Ammon's horn (tissue), 1 donor: ENCODE results near the gene SPATA33.
"Not testable (repeated sequence)": the region's sequence is repeated elsewhere in the genome, so short reads cannot be mapped to it uniquely, and the experiment has no call there.

Experiments
- DNase-seq: peaks from one replicate; pipeline ENCODE4 v3.0.0-alpha.2; 2016; ENCODE audit warnings: low spot score

Gene SPATA33

DNA sequence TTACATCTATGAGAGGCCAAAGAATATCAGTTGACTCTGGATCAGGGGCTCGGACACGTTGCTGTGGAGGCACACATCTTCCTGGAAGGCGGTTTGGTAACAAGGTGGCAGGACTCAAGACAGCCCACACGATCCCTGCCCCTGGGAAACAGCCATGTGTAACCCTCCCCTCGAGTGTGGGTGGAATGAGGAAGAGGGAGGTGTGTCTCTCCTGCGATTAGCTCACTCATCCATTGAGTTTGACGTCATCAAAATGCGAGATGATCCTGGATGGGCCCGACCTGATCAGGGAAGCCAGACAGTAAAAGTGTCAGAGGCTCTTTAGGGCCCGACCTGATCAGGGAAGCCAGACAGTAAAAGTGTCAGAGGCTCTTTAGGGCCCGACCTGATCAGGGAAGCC lies 6.6 kb downstream of the SPATA33 start:
- not testable (repeated sequence) for DNase-seq

GRCh38 chr16:89667000-89667399 lies 9.4 kb downstream of the SPATA33 start:
- DNase-seq, result not testable (repeated sequence)

- no peak for DNase-seq
These were observed 10.0 kb downstream of the SPATA33 start for GRCh38 chr16:89667633-89668032.

GRCh38 chr16:89668790-89669158 lies 11.1 kb downstream of the SPATA33 start:
- DNase-seq, result no peak

DNA sequence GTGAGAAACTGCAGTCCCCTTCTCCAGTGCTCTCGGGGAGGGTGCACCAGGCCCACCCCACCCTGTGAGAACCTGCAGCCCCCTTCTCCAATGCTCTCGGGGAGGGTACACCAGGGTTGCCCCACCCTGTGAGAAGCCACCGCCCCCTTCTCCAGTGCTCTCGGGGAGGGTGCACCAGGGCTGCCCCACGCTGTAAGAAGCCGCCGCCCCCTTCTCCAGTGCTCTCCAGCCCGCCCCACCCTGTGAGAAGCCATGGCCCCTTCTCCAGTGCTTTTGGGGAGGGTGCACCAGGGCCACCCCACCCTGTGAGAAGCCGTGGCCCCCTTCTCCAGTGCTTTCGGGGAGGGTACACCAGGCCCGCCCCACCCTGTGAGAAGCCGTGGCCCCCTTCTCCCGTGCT lies 12.1 kb downstream of the SPATA33 start:
- DNase-seq, result no peak

DNA sequence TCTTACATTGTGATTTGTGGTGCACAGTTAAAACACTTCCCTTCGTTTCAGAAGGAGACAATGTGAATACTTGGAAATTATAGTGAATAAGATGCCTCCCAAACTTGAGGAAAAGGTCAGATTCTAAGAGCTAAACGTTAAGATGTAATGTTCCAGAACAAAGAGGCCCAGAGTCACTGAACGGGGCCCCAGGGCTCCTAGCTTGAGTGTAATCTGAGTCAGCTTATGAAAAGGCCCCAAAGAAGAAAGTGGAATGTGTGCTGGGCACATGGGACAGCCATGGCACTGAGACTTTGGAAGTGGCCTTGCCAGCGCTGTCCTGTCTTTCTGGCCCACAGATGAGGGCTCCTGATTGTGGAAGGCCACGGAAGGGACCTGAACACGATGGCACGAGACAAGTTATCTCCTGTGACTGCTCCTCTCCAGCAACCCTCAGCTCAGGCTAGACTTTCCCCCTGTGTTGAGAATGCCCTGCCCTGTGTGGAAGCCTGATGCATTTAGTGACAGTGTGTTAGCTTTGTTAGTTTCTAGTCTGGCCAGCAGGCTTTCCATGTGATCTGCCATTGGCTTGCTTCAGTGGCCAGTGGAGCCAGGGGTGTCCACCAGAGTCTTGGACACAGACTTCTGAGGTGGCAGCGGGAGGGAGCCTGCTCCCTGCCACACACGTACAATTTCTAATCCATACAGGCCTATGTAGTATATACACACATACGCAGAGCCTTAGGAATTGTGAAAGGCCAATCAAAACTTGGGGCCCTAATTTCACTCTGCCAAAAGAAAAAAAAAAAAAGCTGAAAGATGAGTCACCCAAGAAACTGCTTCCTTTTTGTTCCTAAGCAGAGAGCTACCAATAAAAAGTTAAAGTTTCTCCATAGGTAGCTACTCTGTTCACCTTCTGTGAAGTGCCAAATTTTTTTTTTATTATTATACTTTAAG lies 13.1 kb downstream of the SPATA33 start:
- no peak for DNase-seq

DNA sequence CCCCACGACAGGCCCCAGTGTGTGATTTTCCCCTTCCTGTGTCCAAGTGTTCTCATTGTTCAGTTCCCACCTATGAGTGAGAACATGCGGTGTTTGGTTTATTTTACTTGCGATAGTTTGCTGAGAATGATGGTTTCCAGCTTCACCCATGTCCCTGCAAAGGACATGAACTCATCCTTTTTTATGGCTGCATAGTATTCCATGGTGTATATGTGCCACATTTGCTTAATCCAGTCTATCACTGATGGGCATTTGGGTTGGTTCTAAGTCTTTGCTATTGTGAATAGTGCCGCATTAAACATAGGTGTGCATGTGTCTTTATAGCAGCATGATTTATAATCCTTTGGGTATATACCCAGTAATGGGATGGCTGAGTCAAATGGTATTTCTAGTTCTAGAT lies 13.9 kb downstream of the SPATA33 start:
- DNase-seq, result not testable (repeated sequence)

DNA sequence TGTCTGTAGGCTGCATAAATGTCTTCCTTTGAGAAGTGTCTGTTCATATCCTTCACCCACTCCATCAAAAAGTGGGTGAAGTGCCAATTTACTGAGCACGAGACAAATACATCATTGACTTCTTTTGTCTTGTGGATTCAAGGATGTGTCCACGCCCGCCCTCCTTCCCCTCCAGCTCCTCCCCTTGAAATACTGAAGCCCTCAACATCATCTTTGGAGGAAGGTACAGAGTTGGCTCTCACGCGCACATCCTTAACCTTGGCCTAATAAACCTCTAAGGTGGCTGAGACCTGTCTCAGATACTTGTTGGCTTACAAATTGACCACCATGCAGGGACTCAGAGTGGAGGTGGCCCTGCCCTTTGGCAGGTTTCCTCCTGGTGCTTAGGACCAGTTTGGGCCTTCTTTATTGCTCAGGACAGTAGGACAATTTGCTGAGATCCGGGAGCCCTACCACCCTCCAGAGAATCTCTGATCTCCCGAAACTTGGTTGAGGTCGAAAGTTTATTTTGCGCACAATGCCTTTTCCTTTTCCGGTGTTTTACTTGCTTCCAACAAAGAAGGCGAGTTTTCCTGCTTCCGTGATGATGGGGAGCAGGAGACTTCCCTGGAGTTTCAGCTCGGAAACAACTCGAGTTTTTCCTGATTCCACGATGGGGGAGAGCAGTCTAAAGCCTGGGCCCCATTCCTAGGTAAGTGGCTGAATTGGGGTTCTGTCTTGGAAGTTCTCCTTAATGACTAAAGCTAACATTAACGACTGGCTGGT lies 14.7 kb downstream of the SPATA33 start:
- no peak for DNase-seq

GRCh38 chr16:89678258-89678657 lies 20.6 kb downstream of the SPATA33 start:
- no peak for DNase-seq

DNA sequence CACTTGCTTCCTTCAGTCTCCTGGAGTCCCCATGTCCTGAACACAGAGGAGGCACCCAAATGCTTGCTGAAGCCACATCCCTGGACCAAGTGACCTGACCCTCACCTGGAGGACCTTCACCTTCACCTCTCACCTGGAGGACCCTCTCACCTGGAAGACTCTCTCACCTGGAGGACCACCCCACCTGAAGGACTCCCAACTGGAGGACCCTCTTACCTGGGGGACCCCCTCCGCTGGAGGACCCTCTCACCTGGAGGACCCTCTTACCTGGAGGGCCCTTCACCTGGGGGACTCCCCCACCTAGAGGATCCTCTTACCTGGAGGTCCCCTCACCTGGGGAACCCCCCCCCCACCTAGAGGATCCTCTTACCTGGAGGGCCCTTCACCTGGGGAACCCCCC lies 28.3 kb downstream of the SPATA33 start:
- no peak for DNase-seq

DNA sequence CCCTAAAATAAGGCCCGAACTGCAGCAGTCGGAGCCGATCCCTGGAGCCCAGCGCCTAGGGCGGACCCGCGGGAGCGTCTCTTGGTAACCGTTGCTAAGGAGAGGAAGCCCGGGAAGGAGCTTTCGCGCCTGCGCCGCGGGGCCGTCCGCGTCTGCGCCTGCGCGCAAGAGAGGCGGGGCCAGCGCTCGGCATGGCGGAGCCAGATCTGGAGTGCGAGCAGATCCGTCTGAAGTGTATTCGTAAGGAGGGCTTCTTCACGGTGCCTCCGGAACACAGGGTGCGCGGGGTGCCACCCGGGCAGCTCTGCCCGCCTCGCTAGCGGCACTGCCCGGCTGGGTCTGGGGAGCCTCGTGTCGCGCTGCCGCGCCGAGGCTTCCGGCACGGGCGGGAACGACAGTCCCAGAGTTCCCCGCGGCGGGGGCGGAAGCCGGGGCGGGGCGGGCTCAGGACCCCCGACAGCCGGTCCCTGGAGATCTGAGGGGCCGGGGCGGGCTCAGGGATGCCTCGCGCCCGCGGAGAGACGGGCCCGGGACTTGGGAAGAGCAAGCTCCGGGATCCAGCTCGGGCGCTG lies 29.0 kb downstream of the SPATA33 start, which contains the start of gene CDK10:
Gene CDK10 (plus strand): TSS at position 170 of the 572 bp plus-strand sequence. CDS start 22 bp downstream, at position 192.
- peak; percentile 86 for DNase-seq

DNA sequence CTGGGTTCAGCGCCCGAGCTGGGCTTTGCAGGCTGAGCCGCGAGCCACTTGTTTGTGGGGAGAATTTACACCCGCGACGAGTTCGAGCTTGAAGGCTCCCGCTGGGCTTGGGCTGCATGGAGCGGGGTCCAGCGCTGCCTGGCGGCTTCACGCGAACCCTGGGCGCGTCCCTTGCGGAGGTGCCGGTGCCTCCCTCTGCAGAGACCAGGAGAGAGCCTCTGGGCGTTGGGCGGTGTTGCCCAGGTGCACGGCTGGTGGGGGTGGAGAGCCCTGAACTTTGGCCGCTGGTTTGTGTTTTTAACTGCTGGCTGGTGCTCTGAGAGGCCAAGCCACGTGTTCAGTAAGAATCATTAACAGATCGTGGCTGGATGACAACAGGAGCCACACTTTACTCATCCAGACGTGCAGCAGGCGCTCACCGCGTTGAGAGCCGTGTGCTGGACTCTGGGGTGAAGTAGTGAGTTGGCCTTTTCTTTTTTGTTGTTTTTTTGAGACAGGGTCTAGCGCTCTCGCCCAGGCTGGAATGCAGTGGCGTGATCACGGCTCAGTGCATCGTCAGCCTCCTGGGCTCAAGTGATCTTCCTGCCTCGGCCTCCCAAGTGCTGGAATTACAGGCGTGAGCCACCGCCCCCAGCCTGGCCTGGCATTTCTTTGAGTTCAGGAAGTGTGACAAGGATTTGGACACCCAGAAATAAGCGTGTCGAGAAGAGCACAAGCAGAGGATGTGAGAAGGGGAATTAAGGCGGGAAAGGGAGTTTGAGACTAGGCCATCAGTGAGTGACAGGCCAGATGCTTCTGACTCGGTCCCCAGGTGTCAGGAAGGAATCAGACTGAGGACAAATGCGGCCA lies 29.7 kb downstream of the SPATA33 start:
- no peak for DNase-seq

DNA sequence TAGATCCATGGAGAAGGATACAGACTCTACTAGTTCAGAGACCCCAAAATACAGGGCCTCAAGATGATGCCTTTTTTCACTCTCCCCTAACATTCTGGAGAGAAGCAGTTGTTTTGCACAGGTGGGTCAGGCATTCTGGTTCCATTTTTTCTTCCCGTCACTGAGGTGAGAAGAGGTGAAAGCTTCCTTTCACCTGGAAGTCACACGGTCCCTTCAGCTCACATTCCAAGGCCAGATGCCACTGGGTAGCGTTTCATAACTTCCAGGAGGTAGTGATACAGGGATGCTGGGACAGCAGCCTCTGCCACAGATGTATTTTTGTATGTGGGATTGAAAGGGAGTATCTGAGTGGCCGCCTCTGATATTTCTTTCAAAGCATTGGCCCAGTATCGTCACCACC lies 30.8 kb downstream of the SPATA33 start:
- DNase-seq, result no peak

DNA sequence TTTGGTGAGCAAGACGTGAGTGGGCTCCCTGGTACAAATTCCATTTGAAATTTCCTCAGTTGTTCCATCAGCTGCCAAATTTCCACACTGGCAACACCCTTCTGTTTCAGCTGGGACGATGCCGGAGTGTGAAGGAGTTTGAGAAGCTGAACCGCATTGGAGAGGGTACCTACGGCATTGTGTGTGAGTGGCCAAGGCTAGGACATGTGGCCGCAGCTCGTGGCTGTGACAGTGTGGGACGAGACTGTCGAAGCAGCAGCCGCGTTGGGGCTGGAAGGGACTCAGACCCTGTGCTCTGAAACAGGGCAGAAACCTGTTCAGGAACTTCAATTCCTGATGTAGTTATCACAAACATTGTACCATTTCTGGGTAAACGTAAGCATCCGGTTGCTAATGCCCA lies 31.5 kb downstream of the SPATA33 start:
- no peak for DNase-seq

DNA sequence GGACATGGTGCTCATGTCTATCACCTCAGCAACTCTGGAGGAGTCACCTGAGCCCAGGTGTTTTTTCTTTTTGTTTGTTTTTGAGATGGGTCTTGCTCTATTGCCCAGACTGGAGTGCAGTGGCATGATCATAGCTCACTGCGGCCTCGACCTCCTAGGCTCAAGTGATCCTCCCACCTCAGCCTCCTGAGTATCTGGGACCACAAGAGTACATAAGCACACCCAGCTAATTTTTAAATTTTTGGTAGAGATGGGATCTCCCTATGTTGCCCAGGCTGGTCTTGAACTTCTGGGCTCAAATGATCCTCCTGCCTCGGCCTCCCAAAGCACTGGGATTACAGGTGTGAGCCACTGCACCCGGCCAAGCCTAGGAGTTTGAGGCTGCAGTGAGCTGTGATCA lies 32.0 kb downstream of the SPATA33 start:
- DNase-seq, result not testable (repeated sequence)

- DNase-seq, result no peak
These were observed 32.8 kb downstream of the SPATA33 start for GRCh38 chr16:89690392-89690901.

DNA sequence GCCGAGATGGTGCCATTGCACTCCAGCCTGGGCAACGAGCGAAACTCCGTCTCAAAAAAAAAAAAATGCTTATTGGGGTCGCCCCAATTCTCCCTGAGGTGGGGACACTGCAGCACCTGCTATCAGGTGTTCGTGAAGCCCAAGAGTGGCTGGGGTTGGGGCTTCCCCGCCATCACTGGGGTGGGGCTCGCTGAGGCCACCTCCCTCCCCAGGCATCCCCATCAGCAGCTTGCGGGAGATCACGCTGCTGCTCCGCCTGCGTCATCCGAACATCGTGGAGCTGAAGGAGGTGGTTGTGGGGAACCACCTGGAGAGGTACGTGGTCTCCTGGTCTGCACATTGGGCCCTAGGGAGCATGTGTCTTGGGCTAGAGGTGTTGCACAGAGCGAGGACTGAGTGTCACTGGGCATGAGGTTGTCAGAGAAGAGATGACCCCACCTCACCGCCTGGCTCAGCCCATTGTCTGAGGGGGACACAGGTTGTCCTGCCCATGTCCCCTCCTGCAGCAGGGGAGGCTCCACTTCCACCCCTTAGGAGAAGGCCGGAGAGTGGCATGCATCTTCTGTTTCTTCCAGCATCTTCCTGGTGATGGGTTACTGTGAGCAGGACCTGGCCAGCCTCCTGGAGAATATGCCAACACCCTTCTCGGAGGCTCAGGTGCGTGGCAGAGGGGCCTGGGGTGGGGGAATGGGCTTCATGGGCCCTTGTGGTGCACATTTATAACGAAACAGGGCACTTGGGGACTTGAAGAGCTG lies 33.8 kb downstream of the SPATA33 start:
- no peak for DNase-seq

GRCh38 chr16:89691986-89692569 lies 34.4 kb downstream of the SPATA33 start:
- no peak for DNase-seq

GRCh38 chr16:89693289-89693731 lies 35.7 kb downstream of the SPATA33 start:
- DNase-seq, result no peak
